ENCODE data around the gene LIN37.

The LIN37 gene

DNA sequence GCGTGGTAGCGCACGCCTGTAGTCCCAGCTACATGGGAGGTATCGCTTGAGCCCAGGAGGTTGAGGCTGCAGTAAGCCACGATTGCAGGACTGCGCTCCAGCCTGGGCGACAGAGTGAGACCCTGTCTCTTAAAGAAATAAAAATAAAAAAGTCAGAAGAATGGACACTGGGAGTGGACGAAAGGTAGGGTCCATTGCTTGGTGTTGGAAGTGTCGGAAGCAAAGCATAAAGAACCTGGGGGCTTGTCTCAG, 26.6 kb downstream of the LIN37 start:
- no peak for DNase-seq (ENCODE audit: low spot score)

- peak; percentile 98 for DNase-seq (ENCODE audit: low spot score)
Observed at GRCh38 chr19:35775298-35776101, 27.1 kb downstream of the LIN37 start, which contains the start of gene ARHGAP33. ARHGAP33 (plus strand) TSS chr19:35775564; CDS start chr19:35775659, 95 bp downstream.

GRCh38 chr19:35776102-35776788, 27.9 kb downstream of the LIN37 start:
- DNase-seq (ENCODE audit: low spot score): no peak

GRCh38 chr19:35777086-35777841, 28.9 kb downstream of the LIN37 start:
- DNase-seq (ENCODE audit: low spot score): no peak

- no peak for DNase-seq (ENCODE audit: low spot score)
Observed at GRCh38 chr19:35777961-35778360, 29.6 kb downstream of the LIN37 start.

- no peak for DNase-seq (ENCODE audit: low spot score)
Observed at GRCh38 chr19:35779033-35779432, 30.7 kb downstream of the LIN37 start.

DNA sequence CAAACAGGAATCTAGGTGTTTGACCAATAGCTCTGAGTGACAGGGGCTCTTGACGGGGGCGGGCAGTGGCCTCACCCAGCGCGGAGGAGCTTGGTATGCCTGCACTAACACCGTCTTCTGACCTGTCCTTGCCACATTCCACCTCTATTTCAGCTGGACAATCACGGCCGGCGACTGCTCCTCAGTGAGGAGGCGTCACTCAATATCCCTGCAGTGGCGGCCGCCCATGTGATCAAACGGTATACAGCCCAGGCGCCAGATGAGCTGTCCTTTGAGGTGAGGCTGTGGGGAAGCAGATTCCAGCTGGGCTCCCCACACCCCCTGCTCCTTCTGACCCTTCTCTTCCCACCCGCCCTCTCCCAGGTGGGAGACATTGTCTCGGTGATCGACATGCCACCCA, 31.7 kb downstream of the LIN37 start:
- no peak for DNase-seq (ENCODE audit: low spot score)

GRCh38 chr19:35780717-35781116, 32.3 kb downstream of the LIN37 start:
- DNase-seq (ENCODE audit: low spot score): no peak

DNA sequence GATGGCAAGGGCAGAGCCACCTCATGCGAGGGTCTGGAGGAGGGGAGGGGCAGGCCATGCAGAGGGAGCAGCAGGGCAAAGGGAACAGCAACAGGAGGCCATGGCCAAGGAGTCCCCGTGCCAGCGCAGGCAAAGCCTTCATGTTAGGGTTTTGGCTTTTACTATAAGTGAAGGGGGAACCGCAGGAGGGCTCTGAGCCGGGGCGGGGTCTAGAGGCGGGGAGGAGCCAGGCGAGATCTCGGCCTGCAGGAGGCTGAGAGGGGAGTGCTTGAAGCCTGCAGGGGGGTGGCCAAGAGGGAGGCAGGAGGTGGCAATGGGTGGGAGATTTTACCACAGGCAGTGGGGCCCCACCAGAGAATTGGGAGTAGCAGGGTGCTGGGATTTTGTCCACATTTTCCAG, 33.3 kb downstream of the LIN37 start:
- no peak for DNase-seq (ENCODE audit: low spot score)

GRCh38 chr19:35782589-35782988, 34.2 kb downstream of the LIN37 start:
- no peak for DNase-seq (ENCODE audit: low spot score)

- no peak for DNase-seq (ENCODE audit: low spot score)
Observed at GRCh38 chr19:35783469-35784434, 35.4 kb downstream of the LIN37 start.

GRCh38 chr19:35784503-35785338, 36.3 kb downstream of the LIN37 start:
- no peak for DNase-seq (ENCODE audit: low spot score)

- DNase-seq (ENCODE audit: low spot score): no peak
Observed at GRCh38 chr19:35785339-35785627, 36.9 kb downstream of the LIN37 start.

DNA sequence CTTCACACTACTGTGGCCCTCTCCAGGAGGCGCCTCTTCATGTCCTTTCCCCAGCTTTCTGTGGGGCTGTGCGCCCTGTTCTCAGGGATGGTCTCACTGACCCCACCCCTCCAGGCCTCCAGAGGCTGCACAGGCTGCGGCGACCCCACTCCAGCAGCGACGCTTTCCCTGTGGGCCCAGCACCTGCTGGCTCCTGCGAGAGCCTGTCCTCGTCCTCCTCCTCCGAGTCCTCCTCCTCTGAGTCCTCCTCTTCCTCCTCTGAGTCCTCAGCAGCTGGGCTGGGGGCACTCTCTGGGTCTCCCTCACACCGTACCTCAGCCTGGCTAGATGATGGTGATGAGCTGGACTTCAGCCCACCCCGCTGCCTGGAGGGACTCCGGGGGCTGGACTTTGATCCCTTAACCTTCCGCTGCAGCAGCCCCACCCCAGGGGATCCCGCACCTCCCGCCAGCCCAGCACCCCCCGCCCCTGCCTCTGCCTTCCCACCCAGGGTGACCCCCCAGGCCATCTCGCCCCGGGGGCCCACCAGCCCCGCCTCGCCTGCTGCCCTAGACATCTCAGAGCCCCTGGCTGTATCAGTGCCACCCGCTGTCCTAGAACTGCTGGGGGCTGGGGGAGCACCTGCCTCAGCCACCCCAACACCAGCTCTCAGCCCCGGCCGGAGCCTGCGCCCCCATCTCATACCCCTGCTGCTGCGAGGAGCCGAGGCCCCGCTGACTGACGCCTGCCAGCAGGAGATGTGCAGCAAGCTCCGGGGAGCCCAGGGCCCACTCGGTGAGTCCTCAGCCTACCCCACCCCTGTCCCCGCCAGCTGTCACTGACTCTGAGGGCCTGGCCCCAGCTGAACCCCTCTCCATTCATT, 38.2 kb downstream of the LIN37 start:
- DNase-seq (ENCODE audit: low spot score): peak; percentile 75

DNA sequence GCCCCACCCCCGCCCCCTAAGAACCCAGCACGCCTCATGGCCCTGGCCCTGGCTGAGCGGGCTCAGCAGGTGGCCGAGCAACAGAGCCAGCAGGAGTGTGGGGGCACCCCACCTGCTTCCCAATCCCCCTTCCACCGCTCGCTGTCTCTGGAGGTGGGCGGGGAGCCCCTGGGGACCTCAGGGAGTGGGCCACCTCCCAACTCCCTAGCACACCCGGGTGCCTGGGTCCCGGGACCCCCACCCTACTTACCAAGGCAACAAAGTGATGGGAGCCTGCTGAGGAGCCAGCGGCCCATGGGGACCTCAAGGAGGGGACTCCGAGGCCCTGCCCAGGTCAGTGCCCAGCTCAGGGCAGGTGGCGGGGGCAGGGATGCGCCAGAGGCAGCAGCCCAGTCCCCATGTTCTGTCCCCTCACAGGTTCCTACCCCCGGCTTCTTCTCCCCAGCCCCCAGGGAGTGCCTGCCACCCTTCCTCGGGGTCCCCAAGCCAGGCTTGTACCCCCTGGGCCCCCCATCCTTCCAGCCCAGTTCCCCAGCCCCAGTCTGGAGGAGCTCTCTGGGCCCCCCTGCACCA, 38.9 kb downstream of the LIN37 start:
- DNase-seq (ENCODE audit: low spot score): no peak

GRCh38 chr19:35788205-35788960, 40.0 kb downstream of the LIN37 start:
- no peak for DNase-seq (ENCODE audit: low spot score)

- DNase-seq (ENCODE audit: low spot score): no peak
Observed at GRCh38 chr19:35789195-35789977, 41.0 kb downstream of the LIN37 start.
